ENCODE results near the gene RPL36. TPM values are rescaled to one million over a fixed set of nuclear protein-coding genes. Genes with fewer than 3 reads are reported as not detected.

RPL36 gene
- 379 and 554 TPM in 2 replicates for total RNA-seq

DNA sequence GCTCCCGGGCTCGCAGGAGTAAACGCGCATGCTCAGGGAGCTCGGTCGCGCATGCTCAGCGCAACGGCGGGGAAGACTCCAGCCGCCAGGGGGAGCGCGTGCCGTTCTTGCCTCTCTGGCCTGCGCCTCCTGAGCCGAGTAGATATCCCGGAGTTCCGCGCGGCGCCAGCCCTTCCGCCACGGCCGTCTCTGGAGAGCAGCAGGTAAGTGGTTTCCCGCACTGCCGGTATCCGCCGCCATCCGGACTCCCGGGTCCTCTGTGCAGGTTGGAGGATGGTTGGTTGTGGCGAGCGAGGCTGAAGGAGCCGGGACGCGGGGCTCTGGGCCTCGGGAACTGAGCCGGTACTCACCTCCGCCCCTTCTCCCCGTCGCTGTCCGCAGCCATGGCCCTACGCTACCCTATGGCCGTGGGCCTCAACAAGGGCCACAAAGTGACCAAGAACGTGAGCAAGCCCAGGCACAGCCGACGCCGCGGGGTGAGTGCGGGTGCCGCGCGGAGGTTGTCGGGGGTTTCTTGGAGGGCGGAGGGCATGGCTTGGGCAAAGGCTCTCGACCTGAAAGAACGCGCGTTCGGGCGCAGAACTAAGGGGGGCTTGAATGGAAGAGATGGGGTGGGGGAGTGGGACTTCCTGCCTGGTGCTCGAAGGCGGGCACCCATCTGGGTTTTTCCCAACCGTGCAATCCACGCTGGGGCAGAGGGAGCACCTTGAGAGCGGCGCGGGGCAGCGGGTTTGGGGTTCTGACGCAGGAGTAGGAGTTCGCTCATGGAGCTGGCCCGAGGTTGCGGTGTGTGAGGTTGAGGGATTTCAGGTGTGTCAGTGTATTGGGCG lies at the start of gene RPL36:
RPL36 (plus strand) TSS at position 171 of the 830 bp plus-strand sequence; CDS start at position 384, 213 bp downstream.
- DNase-seq, result peak; percentile 98

DNA sequence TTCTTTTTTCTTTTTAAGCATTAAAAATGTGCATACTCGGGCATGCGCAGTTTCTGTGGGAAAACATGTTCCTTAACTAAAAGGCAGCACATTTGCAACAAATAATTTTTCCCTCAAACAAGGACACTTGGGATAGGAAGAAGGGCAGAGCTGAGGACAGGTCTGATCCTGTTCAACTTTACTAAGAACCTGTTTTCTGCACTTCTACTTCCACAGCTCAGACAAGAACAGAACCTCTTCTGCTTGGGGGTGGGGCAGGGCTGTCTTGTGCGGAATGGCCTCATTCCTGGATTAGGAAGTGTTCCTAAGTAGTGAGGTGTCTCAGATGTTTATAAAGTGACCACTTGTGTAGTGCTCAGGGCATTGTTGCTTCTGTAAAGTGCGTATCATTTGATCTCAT lies 48.9 kb upstream of the RPL36 start:
- DNase-seq, result no peak

DNA sequence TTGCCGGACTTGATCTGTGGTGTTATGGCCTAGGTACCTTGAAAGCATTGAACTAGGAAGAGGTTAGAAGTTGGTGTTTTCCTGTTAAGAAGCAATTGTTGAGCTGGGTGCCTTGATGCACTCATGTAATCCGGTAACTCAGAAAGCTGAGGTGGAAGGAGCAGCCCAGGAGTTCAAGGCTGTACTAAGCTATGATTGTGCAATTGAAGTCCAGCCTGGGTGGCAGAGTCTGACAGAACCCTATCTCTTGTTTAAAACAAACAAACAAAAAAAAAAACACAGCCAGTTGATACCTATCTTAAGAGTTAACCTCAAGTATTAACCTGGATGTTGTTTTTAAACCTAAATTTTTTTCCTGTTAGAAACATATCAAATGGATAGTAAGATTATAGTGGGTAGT lies 47.9 kb upstream of the RPL36 start:
- no peak for DNase-seq

DNA sequence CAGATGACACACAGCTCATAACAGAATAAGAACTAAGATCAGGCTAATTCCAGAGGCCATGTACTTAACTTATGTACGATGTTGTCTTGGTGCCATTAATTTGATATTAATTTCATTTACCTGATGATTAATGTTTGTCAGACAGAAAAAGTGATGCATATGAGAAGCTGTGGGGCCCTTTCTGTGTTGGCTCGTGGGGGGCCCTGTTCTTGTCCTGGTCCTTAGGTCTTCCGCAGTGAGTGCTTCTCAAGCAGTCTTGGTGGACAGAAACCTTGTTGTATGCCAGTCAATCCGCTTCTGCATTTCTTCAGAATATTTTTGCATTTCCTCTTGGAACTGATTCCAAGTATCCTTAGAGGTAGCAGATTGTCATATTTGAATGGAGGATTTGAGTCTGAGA lies 47.0 kb upstream of the RPL36 start:
- DNase-seq, result no peak

DNA sequence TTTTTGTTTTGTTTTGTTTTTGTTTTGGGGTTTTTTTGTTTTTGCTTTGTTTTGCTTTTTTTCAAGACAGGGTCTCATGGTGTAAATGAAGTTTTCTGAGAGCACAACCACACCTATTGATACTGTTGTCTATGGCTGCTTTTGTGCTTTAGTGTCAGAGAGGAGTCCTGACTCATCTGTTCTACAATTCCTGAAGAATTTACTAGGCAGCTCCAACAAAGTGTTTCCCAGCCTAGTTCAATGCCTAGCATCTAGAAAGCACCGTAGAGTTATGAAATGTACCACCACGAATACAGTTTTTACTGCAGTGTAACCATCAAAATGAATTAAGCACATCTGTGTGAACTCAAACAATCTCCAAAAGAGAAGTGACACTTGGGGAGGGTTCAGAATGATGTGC lies 46.1 kb upstream of the RPL36 start:
- no peak for DNase-seq

DNA sequence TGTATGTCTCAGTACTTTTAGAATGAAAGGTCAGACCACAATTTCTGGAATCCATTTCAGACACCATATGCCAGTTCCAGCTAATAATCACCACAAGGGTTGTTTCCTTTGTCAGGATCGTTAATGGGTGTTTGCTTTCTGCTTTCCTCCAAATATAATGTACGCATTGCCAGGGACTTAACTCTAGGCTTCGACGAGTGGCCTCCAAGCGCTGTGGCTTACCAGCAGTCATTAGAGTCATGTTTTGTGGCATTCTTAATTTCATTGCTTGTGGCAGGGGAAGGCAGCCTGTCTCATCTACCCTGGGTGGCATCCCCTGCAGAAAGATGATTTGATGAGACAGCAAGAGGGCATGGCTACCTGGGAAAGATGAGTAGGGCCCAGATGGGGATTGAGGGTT lies 44.7 kb upstream of the RPL36 start:
- DNase-seq, result no peak

DNA sequence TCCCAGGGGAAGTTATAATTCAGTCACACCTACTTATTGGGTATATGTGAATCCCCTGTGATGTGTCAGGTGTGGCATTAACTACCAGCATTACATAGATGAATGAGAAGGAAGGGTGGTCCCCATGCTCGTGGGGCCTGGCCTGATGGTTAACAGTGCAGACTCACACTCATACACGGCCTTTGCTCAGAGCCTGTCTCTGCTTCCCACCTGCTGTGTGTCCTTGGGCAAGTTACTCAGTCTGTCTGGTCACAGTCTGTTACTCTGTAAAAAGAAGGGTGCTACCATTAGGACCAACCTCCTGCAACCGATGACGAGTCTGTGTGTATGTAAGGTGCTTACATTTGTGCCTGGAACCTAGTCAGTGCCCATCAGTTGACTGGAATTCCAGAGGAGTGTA lies 43.4 kb upstream of the RPL36 start:
- no peak for DNase-seq

DNA sequence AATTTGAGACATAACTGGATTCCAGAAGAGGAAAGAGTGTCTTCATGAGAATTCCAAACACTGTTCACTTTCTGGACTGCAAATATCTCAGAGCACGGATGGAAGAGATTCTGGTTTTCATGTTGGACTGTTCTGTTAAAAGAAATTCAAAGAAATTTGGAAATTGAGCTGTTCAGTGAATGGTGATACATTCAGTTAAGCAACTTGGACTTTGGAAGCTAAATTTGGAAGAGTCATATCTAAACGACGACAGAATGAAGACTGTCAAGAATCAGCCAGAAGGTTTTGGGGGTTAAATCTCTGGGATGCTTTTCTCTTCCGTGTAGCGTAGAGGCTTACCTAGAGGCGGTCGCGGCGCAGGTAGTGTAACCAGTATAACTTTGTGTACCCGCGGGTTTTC lies 41.6 kb upstream of the RPL36 start:
- DNase-seq, result no peak

DNA sequence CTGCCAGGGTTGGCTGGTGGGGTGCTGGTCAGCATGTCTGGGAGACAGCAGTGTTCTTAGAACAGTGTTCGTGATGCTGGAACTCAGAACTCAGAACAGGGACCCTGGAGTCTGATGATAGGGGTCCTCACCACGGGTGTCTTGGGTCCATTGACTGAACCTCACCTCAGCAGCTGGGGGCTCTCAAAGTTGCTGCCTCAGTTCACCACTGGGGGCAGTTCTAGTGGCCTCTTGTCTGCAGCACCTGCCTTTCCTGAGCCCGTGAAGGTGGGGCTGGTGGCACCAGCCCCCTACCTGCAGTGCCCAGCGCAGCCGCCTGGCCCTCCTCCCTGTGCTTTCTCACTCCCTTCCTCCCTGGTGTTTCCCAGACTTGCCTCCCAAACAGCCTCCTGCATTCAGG lies 38.7 kb upstream of the RPL36 start:
- no peak for DNase-seq

DNA sequence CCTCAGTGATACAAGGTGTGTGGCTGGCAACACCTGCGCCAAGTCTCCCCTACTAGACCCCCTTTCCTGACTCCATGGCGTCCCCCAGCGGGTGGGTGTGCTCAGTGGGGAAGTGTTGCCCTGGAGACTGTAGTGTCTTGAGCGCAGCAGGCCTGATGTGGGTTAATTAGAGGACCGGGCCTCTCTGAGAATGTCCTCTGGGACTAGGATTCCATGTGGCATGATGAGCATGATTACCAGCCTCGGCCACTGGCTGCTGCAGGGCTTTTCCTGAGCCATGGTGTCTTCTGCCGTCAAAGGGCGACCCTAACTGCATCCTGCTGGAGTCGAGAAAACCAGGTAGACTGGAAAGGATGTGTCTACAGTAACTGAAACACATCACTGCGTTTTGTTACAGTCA lies 37.8 kb upstream of the RPL36 start:
- no peak for DNase-seq

DNA sequence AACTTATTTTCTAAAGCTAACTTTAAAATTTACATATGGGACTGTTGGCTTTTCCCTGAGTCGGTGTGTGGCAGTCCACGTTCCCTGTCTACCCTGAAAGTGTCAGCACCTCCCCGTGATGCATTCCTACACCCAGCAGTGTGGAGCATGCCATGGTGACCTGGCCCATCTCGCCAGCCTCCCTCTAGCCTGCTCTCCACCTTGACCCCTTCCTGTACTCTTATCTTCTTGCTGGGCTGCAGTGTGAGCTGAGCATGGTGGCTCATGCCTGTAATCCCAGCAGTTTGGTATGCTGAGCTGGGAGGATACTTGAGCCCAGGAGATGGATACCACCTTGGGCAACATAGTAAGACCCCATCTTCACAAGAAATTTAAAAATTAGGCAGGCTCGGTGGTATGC lies 35.2 kb upstream of the RPL36 start:
- DNase-seq, result no peak

DNA sequence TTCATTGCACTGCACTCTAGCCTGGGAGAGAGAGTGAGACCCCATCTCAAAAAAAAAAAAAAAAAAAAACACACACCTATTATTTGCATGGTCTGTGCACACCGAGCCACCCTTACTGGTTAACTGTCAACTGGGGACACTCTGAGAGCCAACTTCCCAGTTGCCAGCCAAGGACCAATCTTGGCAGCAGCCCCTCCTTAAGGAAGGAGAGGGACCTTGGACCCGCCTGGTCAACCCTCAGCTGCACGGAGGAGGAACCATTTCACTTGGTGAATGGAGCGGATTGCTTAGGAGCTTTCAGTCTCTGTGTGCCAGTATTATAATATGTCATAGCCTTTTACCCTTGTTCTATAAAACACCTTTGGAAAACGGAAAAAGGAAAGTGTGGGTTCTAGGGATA lies 34.7 kb upstream of the RPL36 start:
- no peak for DNase-seq

DNA sequence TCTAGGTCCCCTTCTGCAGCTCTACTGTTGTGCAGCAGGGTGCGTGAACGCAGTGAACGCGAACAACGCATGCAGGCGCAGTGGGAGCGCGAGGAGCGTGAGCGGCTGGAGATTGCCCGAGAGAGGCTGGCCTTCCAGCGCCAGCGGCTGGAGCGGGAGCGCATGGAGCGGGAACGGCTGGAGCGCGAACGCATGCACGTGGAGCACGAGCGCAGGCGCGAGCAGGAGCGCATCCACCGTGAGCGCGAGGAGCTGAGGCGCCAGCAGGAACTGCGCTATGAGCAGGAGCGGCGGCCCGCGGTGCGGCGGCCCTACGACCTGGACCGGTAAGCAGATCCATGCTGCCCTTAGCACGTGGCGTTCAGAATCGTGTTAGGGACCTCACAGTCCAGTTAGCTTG lies 28.6 kb upstream of the RPL36 start:
- DNase-seq, result no peak

DNA sequence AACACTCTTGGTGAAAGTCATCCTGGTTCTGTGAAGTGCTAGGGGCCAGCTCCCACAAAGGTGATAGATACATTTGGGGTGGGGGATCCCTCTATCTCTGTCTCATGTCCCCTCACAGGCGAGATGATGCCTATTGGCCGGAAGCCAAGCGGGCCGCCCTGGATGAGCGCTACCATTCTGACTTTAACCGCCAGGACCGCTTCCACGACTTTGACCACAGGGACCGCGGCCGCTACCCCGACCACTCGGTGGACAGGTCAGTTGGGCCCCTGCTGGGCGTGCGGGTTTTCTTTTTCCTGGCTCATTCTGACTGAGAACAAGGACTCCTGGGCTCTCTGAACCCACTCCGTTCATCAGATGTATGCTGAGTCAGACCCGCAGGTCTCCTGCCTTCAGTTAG lies 26.2 kb upstream of the RPL36 start:
- no peak for DNase-seq

DNA sequence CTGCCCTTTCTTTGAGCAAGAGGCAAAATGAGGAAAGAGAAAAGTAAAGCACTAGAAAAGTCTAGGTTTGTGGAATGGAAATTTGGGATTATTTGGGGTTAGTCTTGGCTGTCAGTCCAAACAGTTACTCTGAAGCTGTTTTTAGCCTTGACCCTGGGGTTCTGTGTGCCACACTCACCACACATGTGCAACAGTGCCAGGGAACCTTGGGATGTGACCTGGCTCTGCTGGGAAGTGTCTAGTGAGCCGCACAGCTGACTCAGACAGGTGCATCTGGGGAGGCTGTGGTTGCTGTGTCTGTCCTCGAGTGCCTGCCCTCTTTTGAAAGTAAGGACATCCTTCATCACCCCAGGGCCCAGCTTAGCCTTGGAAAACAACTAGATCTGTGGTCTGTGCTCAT lies 25.6 kb upstream of the RPL36 start:
- no peak for DNase-seq

DNA sequence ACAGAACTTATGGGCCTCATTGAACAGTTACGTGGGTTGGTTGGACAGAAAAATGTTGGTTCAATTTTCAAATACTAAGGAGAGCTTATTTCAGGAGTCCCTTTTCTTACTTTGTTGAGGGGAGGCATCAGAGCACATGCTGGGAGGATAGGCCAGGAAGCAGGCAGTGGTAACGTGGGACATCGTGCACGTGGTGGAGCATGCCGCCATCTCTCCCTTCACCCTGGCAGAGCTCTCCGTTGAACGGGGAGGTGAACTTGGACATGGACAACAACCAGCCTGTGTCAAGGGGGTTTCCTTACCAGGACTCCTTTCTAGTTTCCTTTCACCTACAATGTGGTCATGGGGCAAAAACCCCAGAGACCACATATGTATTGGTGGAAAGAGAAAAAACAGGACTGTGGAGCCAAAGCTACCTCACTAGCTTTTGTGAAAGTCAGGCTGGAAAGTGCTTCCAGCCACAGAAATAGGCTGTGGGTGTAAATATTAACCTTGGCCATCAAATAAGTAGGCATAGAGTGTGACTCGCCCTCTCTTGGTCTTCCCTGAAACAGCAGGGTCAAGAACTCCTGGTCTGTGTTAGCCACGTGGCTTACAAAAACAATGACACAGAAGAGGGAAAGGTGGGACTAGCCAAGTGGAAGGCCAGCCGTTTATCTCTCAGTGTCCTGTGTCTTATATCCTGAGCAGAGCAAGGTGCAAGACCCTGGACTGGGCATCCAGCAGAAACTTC lies 24.1 kb upstream of the RPL36 start:
- DNase-seq, result peak; percentile 72

DNA sequence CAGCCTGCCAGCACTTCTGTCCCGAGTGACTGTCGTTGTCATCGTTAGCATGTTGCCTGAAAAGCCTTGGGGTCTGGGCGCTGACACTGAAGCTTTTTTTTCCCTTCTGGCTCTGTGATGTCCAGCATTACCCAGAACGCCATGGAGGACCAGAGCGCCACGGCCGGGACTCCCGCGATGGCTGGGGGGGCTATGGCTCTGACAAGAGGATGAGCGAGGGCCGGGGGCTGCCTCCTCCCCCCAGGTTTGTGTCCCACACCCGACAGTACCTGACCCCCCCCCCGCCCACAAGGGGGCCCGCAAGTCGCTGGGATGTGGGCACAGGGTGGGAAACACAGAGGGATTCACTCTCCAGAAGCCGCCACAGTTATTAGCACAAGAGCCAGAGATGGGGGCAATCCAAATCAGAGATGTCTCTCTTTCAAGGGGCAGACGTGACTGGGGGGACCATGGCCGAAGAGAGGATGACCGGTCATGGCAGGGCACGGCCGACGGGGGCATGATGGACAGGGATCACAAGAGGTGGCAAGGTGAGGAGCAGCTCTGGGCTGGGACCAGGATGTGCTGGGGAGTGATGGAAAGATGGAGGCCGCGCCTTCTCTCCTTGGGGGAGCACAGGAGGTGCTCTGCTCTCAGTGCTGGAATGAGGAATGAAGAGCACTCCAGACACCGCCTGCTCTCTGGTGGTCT lies 23.0 kb upstream of the RPL36 start:
- no peak for DNase-seq

DNA sequence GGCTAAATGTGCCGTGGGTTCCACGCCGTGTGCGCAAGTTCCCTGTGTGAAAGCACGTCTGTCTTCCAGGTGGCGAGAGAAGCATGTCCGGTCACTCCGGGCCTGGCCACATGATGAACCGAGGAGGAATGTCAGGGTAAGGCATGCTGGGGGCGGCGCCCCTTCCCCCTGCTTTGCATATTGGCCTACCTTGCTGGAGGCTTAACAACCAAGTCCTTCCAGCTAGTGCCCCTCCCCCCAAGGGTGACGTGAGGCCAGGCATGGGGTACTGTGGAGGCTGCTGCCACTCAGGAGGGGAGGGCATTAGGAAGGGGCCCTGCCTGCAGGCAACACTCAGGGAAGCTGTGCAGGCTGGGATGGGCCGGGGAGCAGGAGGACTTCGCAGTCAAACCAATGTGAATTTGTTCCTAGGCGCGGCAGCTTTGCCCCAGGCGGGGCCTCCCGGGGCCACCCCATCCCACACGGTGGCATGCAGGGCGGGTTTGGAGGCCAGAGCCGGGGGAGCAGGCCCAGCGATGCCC lies 22.3 kb upstream of the RPL36 start:
- DNase-seq, result no peak

DNA sequence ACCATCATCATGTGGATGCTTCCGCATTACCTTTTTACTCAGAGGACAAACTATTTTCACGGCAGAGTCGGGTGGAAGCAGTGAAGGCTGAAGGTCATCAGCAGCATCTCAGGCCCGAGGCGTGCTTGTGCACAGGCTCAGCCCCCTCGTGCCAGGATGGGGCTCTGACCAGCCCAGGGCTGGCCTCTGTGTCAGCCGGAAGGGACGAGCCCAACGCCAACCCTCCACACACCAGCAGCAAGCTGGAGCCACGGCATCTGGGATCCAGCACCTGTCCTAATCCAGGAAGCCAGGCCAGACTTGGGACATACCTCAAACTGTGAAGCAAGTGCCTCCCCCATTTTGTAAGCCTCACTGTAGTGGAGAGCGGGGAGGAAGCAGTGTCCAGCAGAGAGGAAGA lies 20.9 kb upstream of the RPL36 start:
- DNase-seq, result no peak

DNA sequence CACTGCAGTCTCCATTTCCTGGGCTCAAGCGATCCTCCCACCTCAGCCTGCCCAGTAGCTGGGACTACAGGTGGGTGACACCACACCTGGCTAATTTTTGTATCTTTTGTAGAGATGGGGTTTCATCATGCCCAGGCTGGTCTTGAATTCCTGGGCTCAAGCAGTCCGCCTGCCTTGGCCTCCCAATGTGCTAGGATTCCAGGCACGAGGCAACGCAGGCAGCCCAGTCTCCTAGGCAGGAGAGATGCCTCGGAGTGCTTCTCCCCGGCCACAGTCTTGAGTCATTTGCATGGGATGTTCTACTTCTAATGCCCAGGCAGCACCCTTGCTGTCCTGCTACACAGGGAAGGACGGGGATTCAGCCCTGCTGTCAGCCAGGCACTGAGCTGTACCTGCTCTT lies 18.5 kb upstream of the RPL36 start:
- no peak for DNase-seq

DNA sequence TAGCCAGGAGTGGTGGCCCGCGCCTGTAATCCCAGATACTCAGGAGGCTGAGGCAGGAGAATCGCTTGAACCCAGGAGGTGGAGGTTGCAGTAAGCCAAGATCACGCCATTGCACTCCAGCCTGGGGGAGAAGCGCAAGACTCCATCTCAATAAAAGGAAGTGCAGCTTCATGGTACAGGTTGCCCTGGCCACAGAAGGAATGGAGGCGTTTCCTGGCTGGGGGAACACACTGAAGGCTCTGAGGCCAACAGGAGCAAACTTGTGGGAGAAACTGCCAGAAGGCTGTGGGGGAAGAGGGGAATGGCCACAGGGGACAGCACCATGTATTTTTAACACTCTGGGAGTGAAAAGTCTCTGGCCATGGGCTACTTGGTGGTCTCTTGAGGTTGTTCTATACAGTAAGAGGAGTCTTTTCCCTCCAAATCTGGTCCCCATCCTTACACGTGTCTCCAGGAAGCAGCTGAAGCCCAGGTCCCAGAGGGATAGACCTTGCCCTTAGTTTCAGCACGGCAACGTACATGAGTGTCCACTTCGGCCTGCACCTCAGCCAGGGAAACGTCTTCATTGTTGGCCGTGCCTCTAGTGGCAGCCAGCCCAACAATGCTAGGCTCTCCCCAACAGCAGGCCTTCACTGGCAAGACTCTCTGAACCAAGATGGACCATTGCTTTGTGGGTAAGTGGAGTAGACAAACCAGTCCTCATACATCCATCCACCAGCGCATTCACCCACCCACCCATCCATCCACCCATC lies 17.2 kb upstream of the RPL36 start:
- DNase-seq, result no peak

DNA sequence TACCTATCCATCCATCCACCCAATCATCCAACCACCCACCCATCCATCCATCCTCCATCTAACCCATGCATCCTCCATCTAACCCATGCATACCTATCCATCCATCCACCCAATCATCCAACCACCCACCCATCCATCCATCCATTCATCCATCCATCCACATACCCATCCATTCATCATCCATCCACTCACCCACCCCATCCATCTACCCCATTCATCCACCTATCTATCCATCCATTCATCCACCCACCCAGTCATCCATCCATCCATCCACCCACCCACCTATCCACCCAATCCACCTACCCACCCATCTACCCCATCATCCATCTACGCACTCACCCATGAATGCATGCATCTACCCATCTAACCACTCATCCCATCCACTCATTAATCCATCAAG lies 16.3 kb upstream of the RPL36 start:
- DNase-seq, result no peak

DNA sequence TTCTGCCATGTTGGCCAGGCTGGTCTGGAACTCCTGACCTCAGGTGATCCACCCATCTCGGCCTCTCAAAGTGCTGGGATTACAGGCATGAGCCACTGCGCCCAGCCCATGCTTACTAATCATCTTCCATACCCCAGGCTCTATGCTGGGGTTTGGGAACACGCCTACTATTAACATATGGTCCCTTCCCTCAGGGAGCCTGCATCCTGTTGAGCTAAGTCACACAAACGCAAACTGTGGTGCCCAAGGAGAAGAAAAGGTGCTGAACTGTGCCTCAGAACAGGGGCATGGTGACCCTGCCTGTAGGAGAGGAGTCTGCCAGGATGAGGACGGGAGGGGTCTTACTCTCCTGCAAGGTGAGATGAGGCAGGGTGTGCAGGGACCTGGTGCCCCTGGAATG lies 15.4 kb upstream of the RPL36 start:
- no peak for DNase-seq

Data from dermis blood vessel endothelial cell (primary cell).